ENCODE results near the gene COX11.

DNA sequence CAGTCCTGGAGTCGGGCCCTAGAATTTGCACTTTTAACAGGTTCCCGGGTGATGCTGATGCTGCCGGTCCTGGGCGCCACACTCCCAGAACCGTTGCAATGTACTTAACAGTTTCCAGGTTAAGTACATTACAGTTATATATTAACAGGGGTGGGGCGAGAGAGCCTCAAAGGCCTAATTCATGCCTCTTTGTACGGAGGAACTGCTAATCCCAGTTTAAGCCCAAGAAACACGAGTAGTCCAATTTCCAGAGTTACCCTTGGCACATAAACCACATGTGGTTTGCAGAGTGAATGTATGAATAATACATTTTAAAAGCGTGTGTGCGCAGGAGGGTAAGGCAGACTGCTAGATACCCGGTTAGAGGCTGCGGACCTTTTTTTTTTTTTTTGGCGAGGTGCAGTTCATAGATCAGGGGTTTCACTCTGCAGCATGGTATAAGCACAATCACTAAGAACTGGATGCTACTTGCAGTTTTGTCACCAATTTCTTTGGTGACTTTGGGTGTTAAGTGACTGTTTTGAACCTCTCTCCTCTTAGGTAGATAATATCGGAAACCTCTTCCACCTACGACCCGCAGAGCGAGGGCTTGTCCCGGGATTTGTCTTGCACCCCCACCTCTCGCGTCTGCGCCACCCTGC lies 713 bp downstream of the COX11 start:
- TF ChIP-seq YY1 (IDR thresholded peaks at IDR 0.05; ENCODE audit: low read depth), result no peak
- TF ChIP-seq SMC3 (IDR thresholded peaks at IDR 0.05; ENCODE audit: low read depth, low read length), result no peak; the same call in 1 of the 2 replicates
- TF ChIP-seq, protein P1, sequence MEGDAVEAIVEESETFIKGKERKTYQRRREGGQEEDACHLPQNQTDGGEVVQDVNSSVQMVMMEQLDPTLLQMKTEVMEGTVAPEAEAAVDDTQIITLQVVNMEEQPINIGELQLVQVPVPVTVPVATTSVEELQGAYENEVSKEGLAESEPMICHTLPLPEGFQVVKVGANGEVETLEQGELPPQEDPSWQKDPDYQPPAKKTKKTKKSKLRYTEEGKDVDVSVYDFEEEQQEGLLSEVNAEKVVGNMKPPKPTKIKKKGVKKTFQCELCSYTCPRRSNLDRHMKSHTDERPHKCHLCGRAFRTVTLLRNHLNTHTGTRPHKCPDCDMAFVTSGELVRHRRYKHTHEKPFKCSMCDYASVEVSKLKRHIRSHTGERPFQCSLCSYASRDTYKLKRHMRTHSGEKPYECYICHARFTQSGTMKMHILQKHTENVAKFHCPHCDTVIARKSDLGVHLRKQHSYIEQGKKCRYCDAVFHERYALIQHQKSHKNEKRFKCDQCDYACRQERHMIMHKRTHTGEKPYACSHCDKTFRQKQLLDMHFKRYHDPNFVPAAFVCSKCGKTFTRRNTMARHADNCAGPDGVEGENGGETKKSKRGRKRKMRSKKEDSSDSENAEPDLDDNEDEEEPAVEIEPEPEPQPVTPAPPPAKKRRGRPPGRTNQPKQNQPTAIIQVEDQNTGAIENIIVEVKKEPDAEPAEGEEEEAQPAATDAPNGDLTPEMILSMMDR (IDR thresholded peaks at IDR 0.05), result no peak
- TF ChIP-seq, protein P2, sequence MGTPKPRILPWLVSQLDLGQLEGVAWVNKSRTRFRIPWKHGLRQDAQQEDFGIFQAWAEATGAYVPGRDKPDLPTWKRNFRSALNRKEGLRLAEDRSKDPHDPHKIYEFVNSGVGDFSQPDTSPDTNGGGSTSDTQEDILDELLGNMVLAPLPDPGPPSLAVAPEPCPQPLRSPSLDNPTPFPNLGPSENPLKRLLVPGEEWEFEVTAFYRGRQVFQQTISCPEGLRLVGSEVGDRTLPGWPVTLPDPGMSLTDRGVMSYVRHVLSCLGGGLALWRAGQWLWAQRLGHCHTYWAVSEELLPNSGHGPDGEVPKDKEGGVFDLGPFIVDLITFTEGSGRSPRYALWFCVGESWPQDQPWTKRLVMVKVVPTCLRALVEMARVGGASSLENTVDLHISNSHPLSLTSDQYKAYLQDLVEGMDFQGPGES (IDR thresholded peaks at IDR 0.05; ENCODE audit: low read depth, low read length), result no peak

All from SK-N-SH (cell line).